GM23338 (cell line): Measurements from ENCODE around the gene AHNAK.

Source experiments
- JUNB ChIP-seq: IDR thresholded peaks from one replicate; pipeline ENCODE4 v1.6.1; 2016; ENCODE audit warnings: antibody characterized with exemption; ENCODE audit not compliant: unreplicated experiment
- NANOG ChIP-seq: IDR thresholded peaks from 2 replicates; pipeline ENCODE4 v1.6.1; 2016; ENCODE audit warnings: antibody characterized with exemption, borderline replicate concordance
- POLR2AphosphoS5 ChIP-seq: IDR thresholded peaks from 2 replicates; pipeline ENCODE4 v1.6.1; 2016; ENCODE audit warnings: antibody characterized with exemption, low read depth
- TF ChIP-seq, protein P1 (sequence below), 2 experiments: fragments of 200-600 bp in 1 of 2; sonication (generic) in 1 of 2; conservative IDR thresholded peaks; 2 replicates each; pipeline versions ENCODE4 v1.5.1 to v1.6.1; 2016 to 2017; ENCODE audit warnings: antibody characterized with exemption in 2 of 2, low read depth in 2 of 2, mild to moderate bottlenecking in 2 of 2, moderate library complexity in 1 of 2
- TF ChIP-seq, protein P2 (sequence below): IDR thresholded peaks from one replicate; pipeline ENCODE4 v1.6.1; 2018; ENCODE audit warnings: antibody characterized with exemption; ENCODE audit not compliant: unreplicated experiment

DNA sequence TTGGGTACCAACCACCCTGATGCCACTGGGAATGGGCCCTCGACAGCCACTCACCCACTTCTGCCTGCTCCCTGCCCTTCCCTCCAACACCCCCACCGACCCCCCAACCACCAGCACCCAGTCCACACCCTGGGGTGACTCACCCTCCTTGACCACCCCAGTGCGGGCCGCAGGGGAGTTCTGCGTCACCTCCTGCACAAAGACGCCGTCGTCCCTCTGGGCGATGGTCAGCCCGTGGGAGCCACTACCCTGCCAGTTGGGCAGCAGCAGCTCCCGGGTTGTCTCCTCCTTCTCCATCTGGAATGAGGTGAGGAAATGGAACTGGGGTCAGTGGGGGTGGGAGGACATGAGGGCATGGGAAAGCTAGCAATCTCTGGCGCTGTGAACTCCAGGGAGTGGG lies 10.8 kb downstream of the AHNAK start:
- TF ChIP-seq, protein P1, sequence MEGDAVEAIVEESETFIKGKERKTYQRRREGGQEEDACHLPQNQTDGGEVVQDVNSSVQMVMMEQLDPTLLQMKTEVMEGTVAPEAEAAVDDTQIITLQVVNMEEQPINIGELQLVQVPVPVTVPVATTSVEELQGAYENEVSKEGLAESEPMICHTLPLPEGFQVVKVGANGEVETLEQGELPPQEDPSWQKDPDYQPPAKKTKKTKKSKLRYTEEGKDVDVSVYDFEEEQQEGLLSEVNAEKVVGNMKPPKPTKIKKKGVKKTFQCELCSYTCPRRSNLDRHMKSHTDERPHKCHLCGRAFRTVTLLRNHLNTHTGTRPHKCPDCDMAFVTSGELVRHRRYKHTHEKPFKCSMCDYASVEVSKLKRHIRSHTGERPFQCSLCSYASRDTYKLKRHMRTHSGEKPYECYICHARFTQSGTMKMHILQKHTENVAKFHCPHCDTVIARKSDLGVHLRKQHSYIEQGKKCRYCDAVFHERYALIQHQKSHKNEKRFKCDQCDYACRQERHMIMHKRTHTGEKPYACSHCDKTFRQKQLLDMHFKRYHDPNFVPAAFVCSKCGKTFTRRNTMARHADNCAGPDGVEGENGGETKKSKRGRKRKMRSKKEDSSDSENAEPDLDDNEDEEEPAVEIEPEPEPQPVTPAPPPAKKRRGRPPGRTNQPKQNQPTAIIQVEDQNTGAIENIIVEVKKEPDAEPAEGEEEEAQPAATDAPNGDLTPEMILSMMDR (conservative IDR thresholded peaks at IDR 0.05; ENCODE audit: low read depth in 2 of 2): no peak
- TF ChIP-seq JUNB (no peak), POLR2AphosphoS5 (no peak), NANOG (no peak)
- TF ChIP-seq, protein P2, sequence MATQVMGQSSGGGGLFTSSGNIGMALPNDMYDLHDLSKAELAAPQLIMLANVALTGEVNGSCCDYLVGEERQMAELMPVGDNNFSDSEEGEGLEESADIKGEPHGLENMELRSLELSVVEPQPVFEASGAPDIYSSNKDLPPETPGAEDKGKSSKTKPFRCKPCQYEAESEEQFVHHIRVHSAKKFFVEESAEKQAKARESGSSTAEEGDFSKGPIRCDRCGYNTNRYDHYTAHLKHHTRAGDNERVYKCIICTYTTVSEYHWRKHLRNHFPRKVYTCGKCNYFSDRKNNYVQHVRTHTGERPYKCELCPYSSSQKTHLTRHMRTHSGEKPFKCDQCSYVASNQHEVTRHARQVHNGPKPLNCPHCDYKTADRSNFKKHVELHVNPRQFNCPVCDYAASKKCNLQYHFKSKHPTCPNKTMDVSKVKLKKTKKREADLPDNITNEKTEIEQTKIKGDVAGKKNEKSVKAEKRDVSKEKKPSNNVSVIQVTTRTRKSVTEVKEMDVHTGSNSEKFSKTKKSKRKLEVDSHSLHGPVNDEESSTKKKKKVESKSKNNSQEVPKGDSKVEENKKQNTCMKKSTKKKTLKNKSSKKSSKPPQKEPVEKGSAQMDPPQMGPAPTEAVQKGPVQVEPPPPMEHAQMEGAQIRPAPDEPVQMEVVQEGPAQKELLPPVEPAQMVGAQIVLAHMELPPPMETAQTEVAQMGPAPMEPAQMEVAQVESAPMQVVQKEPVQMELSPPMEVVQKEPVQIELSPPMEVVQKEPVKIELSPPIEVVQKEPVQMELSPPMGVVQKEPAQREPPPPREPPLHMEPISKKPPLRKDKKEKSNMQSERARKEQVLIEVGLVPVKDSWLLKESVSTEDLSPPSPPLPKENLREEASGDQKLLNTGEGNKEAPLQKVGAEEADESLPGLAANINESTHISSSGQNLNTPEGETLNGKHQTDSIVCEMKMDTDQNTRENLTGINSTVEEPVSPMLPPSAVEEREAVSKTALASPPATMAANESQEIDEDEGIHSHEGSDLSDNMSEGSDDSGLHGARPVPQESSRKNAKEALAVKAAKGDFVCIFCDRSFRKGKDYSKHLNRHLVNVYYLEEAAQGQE: no peak
